Measurements from ENCODE around the gene CYLD.

DNA sequence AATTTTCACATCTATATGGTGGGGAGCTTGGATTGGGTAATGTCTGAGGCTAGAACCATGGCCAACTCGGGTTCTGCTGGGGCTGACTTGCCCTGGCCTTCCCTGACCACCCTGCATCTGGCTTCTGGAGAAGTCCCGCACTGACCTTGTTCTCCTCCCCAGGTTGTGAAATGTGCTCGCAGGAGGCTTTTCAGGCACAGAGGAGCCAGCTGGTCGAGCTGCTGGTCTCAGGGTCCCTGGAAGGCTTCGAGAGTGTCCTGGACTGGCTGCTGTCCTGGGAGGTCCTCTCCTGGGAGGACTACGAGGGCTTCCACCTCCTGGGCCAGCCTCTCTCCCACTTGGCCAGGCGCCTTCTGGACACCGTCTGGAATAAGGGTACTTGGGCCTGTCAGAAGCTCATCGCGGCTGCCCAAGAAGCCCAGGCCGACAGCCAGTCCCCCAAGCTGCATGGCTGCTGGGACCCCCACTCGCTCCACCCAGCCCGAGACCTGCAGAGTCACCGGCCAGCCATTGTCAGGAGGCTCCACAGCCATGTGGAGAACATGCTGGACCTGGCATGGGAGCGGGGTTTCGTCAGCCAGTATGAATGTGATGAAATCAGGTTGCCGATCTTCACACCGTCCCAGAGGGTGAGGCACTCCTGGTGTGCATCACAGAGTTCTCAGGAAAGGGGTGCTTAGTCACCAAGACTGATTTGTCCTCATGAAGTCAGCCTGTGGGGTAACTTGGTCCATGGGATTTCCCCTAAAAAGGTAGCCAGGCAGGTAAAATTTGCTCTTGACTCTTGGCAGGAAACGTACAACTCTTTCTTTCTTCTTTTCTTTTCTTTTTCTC lies 42.3 kb upstream of the CYLD start:
- TF ChIP-seq, protein P1, sequence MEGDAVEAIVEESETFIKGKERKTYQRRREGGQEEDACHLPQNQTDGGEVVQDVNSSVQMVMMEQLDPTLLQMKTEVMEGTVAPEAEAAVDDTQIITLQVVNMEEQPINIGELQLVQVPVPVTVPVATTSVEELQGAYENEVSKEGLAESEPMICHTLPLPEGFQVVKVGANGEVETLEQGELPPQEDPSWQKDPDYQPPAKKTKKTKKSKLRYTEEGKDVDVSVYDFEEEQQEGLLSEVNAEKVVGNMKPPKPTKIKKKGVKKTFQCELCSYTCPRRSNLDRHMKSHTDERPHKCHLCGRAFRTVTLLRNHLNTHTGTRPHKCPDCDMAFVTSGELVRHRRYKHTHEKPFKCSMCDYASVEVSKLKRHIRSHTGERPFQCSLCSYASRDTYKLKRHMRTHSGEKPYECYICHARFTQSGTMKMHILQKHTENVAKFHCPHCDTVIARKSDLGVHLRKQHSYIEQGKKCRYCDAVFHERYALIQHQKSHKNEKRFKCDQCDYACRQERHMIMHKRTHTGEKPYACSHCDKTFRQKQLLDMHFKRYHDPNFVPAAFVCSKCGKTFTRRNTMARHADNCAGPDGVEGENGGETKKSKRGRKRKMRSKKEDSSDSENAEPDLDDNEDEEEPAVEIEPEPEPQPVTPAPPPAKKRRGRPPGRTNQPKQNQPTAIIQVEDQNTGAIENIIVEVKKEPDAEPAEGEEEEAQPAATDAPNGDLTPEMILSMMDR (IDR thresholded peaks at IDR 0.05; ENCODE audit: poor library complexity, severe bottlenecking): no peak
- TF ChIP-seq RAD21 (conservative IDR thresholded peaks at IDR 0.05) (no peak), EZH2 (IDR thresholded peaks at IDR 0.05; ENCODE audit: borderline replicate concordance, insufficient read depth, low read length, poor library complexity, severe bottlenecking) (no peak), TAF1 (IDR thresholded peaks at IDR 0.05; ENCODE audit: low read depth) (no peak)

Measured in neural cell (in vitro differentiated cells).